SKM-1 treated with dmso at 0.1 percent for 144 hours (cell line): Measurements from ENCODE around the gene TRIM7.
"Not testable (repeated sequence)": the region's sequence is repeated elsewhere in the genome, so short reads cannot be mapped to it uniquely, and the experiment has no call there.

Experiments
- DNase-seq: peaks from one replicate; lab custom pipeline; 2025; ENCODE audit not compliant: unreplicated experiment; lab: John Stamatoyannopoulos, UW

Gene TRIM7

DNA sequence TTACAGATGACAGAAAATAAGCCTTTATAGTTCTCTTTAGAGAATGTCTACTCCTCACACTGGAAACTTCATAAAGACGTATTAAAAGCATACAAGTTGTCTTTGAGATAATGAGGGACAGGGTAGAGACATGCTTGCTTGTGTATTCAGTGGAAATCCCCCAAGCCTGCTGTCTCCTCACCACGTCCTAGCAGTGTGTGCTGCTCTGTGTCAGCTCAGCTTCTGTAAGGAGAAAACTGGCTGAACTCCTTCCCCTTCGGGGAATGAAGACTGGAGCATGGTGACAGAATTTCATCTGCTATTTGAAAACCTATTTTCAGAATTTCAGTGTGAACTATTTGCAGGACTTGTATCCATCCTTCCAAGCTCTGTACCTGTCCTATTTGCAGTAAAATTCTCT is 48.2 kb downstream of the TRIM7 start:
- DNase-seq: no peak

DNA sequence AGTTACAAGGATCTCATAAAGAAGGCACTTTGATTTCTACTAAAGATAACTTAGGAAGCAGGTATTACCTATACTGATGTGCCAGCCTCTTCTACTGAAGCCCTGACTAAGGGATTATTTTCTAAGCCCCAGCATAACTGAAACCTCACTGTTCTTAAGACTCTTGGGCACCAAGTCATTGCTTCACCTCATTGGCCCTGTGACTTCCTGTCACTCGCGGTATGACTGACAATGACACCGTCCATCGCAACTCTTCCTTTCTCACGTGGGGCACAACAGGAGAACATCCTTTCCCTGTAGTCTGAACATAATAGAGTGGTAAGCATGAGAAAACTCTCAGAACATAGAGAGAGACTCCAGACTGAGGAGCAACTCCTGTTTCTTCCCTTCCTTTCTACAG is 51.2 kb downstream of the TRIM7 start:
- no peak for DNase-seq

DNA sequence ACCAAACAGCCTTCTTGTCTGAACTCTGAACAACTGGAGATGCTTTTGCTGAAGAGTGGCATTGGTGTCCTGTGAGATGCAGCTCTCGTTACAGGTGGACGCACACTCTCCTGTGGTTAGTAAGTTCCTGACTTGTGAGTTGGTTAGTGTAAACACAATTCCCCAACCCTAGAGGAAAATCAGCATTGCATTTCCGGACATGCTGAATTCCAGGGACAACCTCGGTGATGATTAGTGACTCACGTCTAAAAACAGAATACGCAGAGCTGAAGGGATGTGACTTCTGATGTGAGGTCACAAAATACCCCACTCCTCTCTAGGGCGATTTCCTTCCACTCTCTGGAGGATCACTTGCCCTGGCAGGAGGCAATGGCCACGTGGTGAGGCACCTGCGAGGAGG is 52.6 kb downstream of the TRIM7 start:
- DNase-seq: no peak

DNA sequence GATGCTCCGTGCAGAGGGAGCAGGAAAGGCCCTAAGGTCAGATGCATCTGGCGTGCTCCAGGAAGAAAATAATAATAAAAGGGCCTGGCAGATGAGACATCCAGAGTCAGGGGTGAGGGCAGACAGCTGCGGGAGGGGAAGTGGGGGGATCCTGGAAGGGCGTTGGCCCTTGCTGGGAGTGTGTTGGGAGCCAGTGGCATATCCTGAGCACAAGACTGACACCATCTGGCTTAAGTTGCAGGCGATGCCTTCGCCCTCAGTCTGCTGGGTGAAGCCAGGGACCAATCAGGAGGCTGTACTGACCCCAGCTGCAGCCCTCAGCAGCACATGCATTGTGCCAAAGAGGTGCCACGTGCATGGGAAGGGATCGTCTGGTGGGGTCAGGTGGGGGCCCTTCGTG is 53.9 kb downstream of the TRIM7 start:
- DNase-seq: no peak

DNA sequence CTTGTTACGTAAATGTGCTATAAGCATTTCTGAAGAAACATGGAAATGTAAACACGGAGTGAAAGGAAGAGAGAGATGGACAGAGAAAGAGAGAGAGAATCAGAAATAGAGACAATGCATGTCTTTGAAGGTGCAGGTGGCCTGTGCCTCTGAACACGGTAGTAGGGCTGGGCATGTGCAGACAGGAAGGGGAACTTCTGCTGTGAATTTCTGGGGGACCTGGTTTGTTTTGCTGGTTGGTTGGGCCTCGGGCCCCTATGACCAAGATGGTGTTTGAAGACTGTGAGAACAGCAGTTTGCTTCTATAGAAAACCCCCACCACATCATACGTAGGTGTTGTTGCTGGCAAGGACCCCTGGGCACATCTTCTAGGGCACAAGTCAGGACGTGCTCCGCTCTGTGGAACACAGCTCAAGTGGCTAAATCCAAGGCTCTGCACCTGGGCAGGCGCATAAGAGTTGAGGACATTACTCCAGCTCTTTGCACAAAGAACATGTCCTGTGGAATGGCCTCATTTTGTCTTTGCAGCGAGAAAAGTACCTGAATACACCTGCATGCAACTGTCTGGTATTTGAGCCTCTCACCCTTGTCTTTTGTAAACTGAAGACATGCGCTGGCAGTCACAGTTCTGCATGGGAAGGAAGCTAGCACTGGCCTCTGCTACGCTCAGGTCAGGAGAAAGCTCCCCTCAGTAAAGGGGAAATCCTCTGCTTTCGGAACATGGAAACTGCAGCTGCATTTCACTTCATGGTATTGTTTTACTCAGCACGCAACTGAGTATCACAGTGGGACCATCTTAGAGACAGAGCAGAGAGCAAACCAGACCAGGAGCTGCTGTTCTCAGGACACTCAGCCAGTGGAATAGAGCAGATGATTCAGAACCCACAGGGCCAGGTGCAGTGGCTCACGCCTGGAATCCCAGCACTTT is 54.9 kb downstream of the TRIM7 start:
- DNase-seq: no peak

DNA sequence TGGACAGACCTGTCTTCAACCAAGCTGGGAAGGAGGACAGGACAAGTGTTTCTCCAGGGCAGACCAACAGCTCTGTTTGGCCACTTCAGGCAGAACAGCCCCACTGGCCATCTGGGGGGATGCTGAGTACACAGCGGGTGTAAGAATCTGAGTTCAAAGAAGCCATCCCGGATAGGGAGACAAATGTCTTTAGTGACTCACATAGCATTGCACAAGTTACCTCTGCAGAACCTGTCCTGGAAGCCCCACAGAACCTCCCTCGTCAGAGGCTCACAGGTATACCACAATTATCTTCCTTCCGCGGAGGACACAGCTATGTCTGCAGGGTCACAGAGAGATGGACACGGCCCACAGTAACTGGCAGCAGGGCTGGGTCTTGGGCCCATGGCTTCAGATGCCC is 55.6 kb downstream of the TRIM7 start:
- no peak for DNase-seq

DNA sequence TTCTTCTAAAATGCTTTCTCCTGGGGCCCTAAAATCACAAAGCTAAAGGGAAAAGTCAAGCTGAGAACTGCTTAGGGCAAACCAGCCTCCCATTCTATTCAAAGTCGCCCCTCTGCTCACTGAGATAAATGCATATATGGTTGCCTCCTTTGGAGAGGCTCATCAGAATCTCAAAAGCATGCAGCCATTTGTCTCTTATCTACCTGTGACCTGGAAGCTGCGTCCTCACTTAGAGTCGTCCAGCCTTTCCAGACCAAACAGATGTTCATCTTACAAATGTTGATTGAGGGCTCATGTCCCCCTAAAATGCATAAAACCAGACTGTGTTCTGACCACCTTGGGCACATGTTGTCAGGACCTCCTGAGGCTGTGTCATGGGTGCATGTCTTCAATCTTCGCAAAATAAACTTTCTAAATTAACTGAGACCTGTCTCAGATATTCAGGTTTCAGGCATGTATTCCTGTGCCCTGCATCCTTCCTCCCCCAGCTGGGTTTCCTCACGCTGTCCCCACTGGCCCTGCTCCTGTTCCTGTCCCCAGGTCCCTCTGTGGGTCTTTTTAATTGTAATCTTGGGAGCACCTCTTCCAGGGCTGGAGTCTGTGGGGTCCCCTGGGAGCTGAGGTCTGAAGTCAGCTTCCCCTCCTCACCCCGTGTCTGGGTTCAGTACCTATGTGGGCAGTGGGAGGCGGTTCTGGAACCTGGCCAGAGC is 57.9 kb downstream of the TRIM7 start, which contains the start of gene OR2V2:
Gene OR2V2 (plus strand): TSS at position 660 of the 710 bp plus-strand sequence. CDS start 7,357 bp downstream, outside the sequence.
- not testable (repeated sequence) for DNase-seq

DNA sequence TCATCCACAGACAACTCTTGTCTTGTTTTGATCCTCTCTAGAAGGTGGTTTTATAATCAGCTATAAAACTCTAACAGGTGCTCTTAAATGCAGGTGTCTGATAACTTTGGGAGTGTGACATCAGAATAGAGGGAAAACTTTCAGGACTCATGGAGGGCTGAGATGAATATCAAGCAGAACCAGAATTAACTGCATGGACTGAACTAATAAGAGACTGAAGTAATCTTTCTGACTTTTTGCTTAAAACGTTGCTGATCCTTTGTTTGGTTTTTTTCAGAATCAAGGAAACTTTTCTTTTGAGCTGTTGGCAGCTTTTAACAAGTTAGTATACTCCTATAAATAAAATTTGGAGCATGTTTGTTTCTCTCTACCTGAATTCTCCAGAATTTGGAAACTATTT is 59.9 kb downstream of the TRIM7 start:
- DNase-seq: no peak
